Vagina (tissue), 2 donors: Measurements from ENCODE around the gene ECE1.

Experiments used
- CTCF ChIP-seq, 3 experiments: fragments of 450-650 bp in 2 of 3; fragments of 200-600 bp in 1 of 3; sonication (generic) in 1 of 3; IDR thresholded peaks; one replicate each; pipeline ENCODE4 v1.5.1; 2017 to 2019; ENCODE audit warnings: antibody characterized with exemption in 3 of 3, mild to moderate bottlenecking in 2 of 3, moderate library complexity in 2 of 3
- POLR2AphosphoS5 ChIP-seq, 2 donors: sonication (generic); formaldehyde crosslinking; IDR thresholded peaks; one replicate each; pipeline ENCODE4 v1.9.0; 2017; ENCODE audit warnings: antibody characterized with exemption in 2 of 2, mild to moderate bottlenecking in 2 of 2, low read depth in 1 of 2; ENCODE audit not compliant: insufficient read depth in 1 of 2

- TF ChIP-seq CTCF (IDR thresholded peaks at IDR 0.05) (no peak), POLR2AphosphoS5 (IDR thresholded peaks at IDR 0.05; ENCODE audit: insufficient read depth in 1 of 2, low read depth in 1 of 2) (no peak)
Measured at GRCh38 chr1:21335750-21336224, 45.5 kb upstream of the ECE1 start.
